Glomerular endothelial cell (primary cell): ENCODE data around the gene PNPLA6. TPM values are rescaled to one million over a fixed set of nuclear protein-coding genes. Genes with fewer than 3 reads are reported as not detected.
"Not testable (repeated sequence)": the region's sequence is repeated elsewhere in the genome, so short reads cannot be mapped to it uniquely, and the experiment has no call there.

Source experiments
- DNase-seq: peaks from one replicate; pipeline ENCODE4 v3.0.0-alpha.2; 2011; ENCODE audit warnings: low read depth, low spot score; ENCODE audit errors: extremely low read depth
- total RNA-seq: library from RNA; depleted of rRNA; stranded (reverse); fragments of >200 nt; gene quantifications from 2 replicates; pipeline ENCODE4 v1.2.3, GENCODE V29; 2015

Gene PNPLA6
- total RNA-seq, 1 donor from 2014 or later = 230 TPM

- no peak for DNase-seq
These were observed 5.7 kb upstream of the PNPLA6 start for GRCh38 chr19:7529610-7530490.

GRCh38 chr19:7533281-7533885 is 2.1 kb upstream of the PNPLA6 start:
- DNase-seq = no peak

- DNase-seq = peak; percentile 25
These were observed 1.5 kb upstream of the PNPLA6 start for GRCh38 chr19:7533925-7534480.

GRCh38 chr19:7534531-7535046 is 928 bp upstream of the PNPLA6 start:
- DNase-seq = peak; percentile 37

- no peak for DNase-seq
These were observed 630 bp downstream of the PNPLA6 start for GRCh38 chr19:7535998-7536695.

GRCh38 chr19:7538990-7539389 is 3.5 kb downstream of the PNPLA6 start:
- not testable (repeated sequence) for DNase-seq

GRCh38 chr19:7539827-7540425 is 4.4 kb downstream of the PNPLA6 start:
- DNase-seq = no peak

- DNase-seq = no peak
These were observed 5.4 kb downstream of the PNPLA6 start for GRCh38 chr19:7540761-7541474.

GRCh38 chr19:7541475-7541824 is 5.9 kb downstream of the PNPLA6 start:
- no peak for DNase-seq

GRCh38 chr19:7541828-7542443 is 6.4 kb downstream of the PNPLA6 start:
- DNase-seq = no peak

- DNase-seq = no peak
These were observed 7.2 kb downstream of the PNPLA6 start for GRCh38 chr19:7542556-7543348.

- DNase-seq = no peak
These were observed 9.1 kb downstream of the PNPLA6 start for GRCh38 chr19:7544626-7545025.

- no peak for DNase-seq
These were observed 9.8 kb downstream of the PNPLA6 start for GRCh38 chr19:7545300-7545699.

- DNase-seq = no peak
These were observed 10.4 kb downstream of the PNPLA6 start for GRCh38 chr19:7545904-7546303.

GRCh38 chr19:7547159-7547558 is 11.6 kb downstream of the PNPLA6 start:
- DNase-seq = no peak

GRCh38 chr19:7549429-7550148 is 14.1 kb downstream of the PNPLA6 start:
- no peak for DNase-seq

GRCh38 chr19:7550169-7550770 is 14.8 kb downstream of the PNPLA6 start:
- DNase-seq = no peak
